Left hindlimb (tissue), 1 donor: ENCODE results near the gene FOXL3.
"Not testable (repeated sequence)": the region's sequence is repeated elsewhere in the genome, so short reads cannot be mapped to it uniquely, and the experiment has no call there.

ENCODE experiments used
- DNase-seq: peaks from one replicate; pipeline ENCODE4 v3.0.0-alpha.2; 2018

The FOXL3 gene

GRCh38 chr7:289756-290553 is at the start of gene FOXL3:
Gene FOXL3, plus strand, starts transcription at chr7:290170. Its CDS starts 0 bp downstream, at chr7:290170.
- no peak for DNase-seq

- no peak for DNase-seq
Measured at GRCh38 chr7:240887-241421, 49.0 kb upstream of the FOXL3 start.

- DNase-seq = no peak
Measured at GRCh38 chr7:241513-241912, 48.5 kb upstream of the FOXL3 start.

- DNase-seq = not testable (repeated sequence)
Measured at GRCh38 chr7:242826-243579, 47.0 kb upstream of the FOXL3 start.

- DNase-seq = not testable (repeated sequence)
Measured at GRCh38 chr7:243580-243978, 46.4 kb upstream of the FOXL3 start.

- peak; percentile 67 for DNase-seq
Measured at GRCh38 chr7:244974-245373, 45.0 kb upstream of the FOXL3 start.

- DNase-seq = no peak
Measured at GRCh38 chr7:245574-246295, 44.2 kb upstream of the FOXL3 start.

- no peak for DNase-seq
Measured at GRCh38 chr7:246451-246850, 43.5 kb upstream of the FOXL3 start.

GRCh38 chr7:247181-247580 is 42.8 kb upstream of the FOXL3 start:
- DNase-seq = no peak

GRCh38 chr7:247636-248035 is 42.3 kb upstream of the FOXL3 start:
- no peak for DNase-seq

- DNase-seq = no peak
Measured at GRCh38 chr7:248732-249435, 41.1 kb upstream of the FOXL3 start.

GRCh38 chr7:249989-250388 is 40.0 kb upstream of the FOXL3 start:
- DNase-seq = no peak

GRCh38 chr7:250523-250922 is 39.4 kb upstream of the FOXL3 start:
- DNase-seq = no peak

- DNase-seq = no peak
Measured at GRCh38 chr7:251005-251404, 39.0 kb upstream of the FOXL3 start.

GRCh38 chr7:251446-252175 is 38.4 kb upstream of the FOXL3 start:
- DNase-seq = no peak

GRCh38 chr7:252216-252965 is 37.6 kb upstream of the FOXL3 start:
- no peak for DNase-seq

GRCh38 chr7:252981-253380 is 37.0 kb upstream of the FOXL3 start:
- DNase-seq = no peak

GRCh38 chr7:253581-254336 is 36.2 kb upstream of the FOXL3 start:
- DNase-seq = no peak

- DNase-seq = no peak
Measured at GRCh38 chr7:254337-255037, 35.5 kb upstream of the FOXL3 start.

GRCh38 chr7:255038-255435 is 34.9 kb upstream of the FOXL3 start:
- DNase-seq = peak; percentile 22
